Activated CD8-positive, alpha-beta T cell treated with anti-CD3 and anti-CD28 coated beads, Interleukin-2, amount 10 ng/mL, durations not matched to agents 7 days and 5 days (primary cell): ENCODE data around the gene UNG. TPM values are rescaled to one million over a fixed set of nuclear protein-coding genes. Genes with fewer than 3 reads are reported as not detected.
A peak's percentile ranks its signal among the peaks of the same experiment; 100 is the strongest.

Experiments
- ATAC-seq: fragments of 150-1000 bp; cut with Tn5 transposase; one replicate; pipeline ENCODE4 v1.10.0; 2021; ENCODE audit warnings: moderate library complexity
- CTCF ChIA-PET: fragments of 350-600 bp; sonication (Branson Sonifier 250); formaldehyde crosslinking; loops from one replicate; lab custom pipeline; 2021; ENCODE audit warnings: antibody characterized with exemption; lab: Charles Lee
- POLR2A ChIA-PET: fragments of 350-600 bp; sonication (Branson Sonifier 250); formaldehyde crosslinking; loops from one replicate; lab custom pipeline; 2021; ENCODE audit warnings: antibody characterized with exemption; lab: Charles Lee
- DNase-seq: peaks from one replicate; pipeline ENCODE4 v3.0.0-alpha.2; 2020
- H3K27ac Mint-ChIP-seq: one replicate; pipeline ENCODE4 v1.8.0; 2021; ENCODE audit warnings: mild to moderate bottlenecking, mixed read lengths
- H3K27me3 Mint-ChIP-seq: one replicate; pipeline ENCODE4 v1.8.0; 2021; ENCODE audit warnings: low read depth, mixed read lengths
- H3K36me3 Mint-ChIP-seq: one replicate; pipeline ENCODE4 v1.8.0; 2021; ENCODE audit warnings: low read depth, mixed read lengths
- H3K4me1 Mint-ChIP-seq: one replicate; pipeline ENCODE4 v1.8.0; 2021; ENCODE audit warnings: low read depth, mixed read lengths
- H3K4me3 Mint-ChIP-seq: one replicate; pipeline ENCODE4 v1.8.0; 2021; ENCODE audit warnings: mild to moderate bottlenecking, mixed read lengths
- H3K9me3 Mint-ChIP-seq: one replicate; pipeline ENCODE4 v1.8.0; 2022; ENCODE audit warnings: mixed read lengths; ENCODE audit not compliant: insufficient read depth
- total RNA-seq, 2 experiments: library from RNA; stranded (reverse); gene quantifications; one replicate each; pipeline ENCODE4 v1.2.3, GENCODE V29; 2021

UNG gene
- total RNA-seq, 2 experiments from 2014 or later: 61.5 to 66.8 TPM

DNA sequence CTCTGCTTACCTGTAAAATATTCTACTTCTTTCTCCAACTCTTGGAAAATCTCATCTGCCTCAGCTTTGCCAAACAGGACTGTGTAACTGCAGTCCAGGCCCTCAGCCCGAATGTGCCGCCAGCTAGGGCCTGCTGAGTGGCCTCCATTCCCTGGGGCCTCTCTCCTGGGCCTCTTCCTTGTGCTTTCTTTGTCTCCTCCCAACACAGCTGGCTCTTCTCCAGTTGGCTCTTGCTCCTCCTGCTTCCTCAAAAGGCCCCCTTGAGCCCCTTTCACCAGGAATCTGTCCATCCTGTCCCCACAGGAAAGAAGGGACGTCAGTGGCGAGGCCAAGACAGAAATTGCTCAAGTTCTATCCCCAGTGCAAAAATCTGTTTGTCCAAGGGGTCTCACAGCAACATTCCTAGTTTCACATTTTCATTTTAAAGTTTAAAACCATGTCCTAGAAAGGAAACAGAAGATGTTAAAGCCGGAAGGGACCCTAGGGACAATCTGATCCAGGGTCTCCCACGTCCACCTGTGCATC, 4.8 kb upstream of the UNG start:
- DNase-seq (no peak), ATAC-seq (no peak)
- ChIA-PET CTCF (interaction anchor here (0.6 to 4.2 kb wide), 22 partner anchors 11 to 427 kb away, joined by 3 to 24 read pairs (median 3); partner anchors contain the start of gene USP30), POLR2A (interaction anchor here (0.9 to 1.5 kb wide), 2 partner anchors 38 to 457 kb away, joined by 3 to 4 read pairs; no protein-coding TSS in a partner anchor)
- Mint-ChIP-seq H3K4me1 (peaks cover 32% of the 10 kb centered on the region), H3K27ac (peak overlapping the region; percentile 79), H3K4me3 (peak overlapping the region; percentile 69), H3K27me3 (no peaks in the 10 kb centered on the region), H3K9me3 (no peaks in the 10 kb centered on the region), H3K36me3 (peaks cover 19% of the 10 kb centered on the region)

DNA sequence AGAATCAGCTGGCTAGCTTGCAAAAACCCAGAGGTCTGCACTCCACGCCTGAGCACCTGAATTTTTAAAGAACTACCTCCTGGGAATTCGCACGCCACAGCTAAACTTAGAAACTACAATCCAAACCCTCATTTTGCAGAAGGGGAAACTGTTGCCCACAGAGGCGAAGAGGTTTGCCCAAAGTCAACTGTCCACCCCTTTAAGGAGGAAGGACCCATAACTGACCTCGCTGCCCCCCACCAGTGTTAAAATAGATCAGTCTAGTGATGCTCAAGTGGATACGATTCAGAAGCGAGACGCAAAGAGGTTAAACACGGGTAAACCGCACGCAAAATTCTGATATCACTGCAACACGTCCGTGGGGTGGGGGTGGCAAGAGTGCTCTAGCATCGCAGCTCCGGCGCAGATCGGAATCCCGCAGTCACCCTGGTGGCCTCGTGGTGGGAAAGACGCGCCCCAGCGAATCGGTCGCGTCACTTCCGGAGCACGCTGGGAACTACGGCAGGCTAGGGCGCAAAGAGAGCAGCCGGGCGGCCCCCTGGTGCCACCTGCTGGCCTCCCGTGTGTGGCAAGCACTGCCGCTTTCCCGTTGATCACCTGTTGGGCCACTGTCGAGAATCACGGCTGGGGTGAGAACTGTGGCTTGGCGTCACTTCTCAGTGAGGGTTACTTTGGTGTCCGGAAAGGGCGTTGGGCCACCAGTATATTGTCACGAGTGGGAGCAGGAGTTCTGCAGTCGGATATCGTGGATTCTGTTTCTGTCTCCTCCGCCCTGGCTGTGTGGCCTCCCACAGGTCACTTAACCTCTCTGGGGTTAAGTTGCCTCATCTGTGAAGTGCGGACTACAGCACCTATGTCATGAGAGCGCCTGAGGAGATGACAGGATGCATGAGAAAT, 4.1 kb upstream of the UNG start, which contains the start of gene ALKBH2:
Gene ALKBH2 (minus strand): TSS at position 451 of the 897 bp plus-strand sequence. CDS start 686 bp downstream, outside the sequence.
- Mint-ChIP-seq H3K27me3 (no peaks in the 10 kb centered on the region), H3K9me3 (no peaks in the 10 kb centered on the region), H3K4me3 (peak within 1 kb of the TSS; percentile 69), H3K4me1 (peaks cover 32% of the 10 kb centered on the region), H3K36me3 (peaks cover 20% of the 10 kb centered on the region), H3K27ac (peak within 1 kb of the TSS; percentile 79)
- ATAC-seq: peak; percentile 71
- ChIA-PET CTCF (interaction anchor here (0.6 to 4.2 kb wide), 25 partner anchors 12 to 527 kb away, joined by 3 to 24 read pairs (median 3); partner anchors contain the start of gene USP30), POLR2A (interaction anchor here (0.7 to 0.9 kb wide), 2 partner anchors 41 to 458 kb away, joined by 3 to 4 read pairs; no protein-coding TSS in a partner anchor)
- DNase-seq: peak; percentile 95

DNA sequence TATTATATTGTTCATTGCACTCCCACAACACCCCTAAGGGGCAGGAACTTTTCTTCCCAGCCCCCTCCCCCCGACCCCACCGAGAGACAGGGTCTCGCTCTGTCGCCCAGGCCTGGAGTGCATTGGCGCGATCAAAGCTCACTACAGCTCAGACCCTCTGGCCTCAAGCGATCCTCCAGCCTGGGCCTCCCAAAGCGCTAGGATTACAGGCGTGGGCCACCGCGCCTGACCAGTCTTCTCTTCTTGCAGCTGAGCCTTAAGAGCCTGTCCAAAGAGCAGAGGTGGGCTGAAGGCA, 310 bp upstream of the UNG start:
- ChIA-PET CTCF (no interaction called here), POLR2A (no interaction called here)
- DNase-seq (no peak), ATAC-seq (no peak)
- no peaks in the 10 kb centered on the region for H3K9me3 Mint-ChIP-seq
- peaks cover 32% of the 10 kb centered on the region for H3K36me3 Mint-ChIP-seq
- H3K27me3 Mint-ChIP-seq: no peaks in the 10 kb centered on the region
- peaks cover 43% of the 10 kb centered on the region for H3K4me1 Mint-ChIP-seq
- H3K4me3 Mint-ChIP-seq: peak overlapping the region; percentile 74
- H3K27ac Mint-ChIP-seq: peak overlapping the region; percentile 87

DNA sequence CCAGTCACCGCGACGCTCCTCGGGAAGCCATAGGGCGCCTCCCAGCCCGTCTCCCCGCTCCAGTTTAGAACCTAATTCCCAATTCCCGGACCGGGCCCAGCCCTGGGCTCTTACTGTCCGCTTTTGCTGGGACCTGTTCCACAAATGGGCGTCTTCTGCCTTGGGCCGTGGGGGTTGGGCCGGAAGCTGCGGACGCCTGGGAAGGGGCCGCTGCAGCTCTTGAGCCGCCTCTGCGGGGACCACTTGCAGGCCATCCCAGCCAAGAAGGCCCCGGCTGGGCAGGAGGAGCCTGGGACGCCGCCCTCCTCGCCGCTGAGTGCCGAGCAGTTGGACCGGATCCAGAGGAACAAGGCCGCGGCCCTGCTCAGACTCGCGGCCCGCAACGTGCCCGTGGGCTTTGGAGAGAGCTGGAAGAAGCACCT, 797 bp downstream of the UNG start:
- ATAC-seq: peak; percentile 37
- Mint-ChIP-seq H3K36me3 (peaks cover 35% of the 10 kb centered on the region), H3K27ac (no peak overlapping the region), H3K4me3 (peak overlapping the region; percentile 74), H3K4me1 (peaks cover 34% of the 10 kb centered on the region), H3K9me3 (no peaks in the 10 kb centered on the region), H3K27me3 (no peaks in the 10 kb centered on the region)
- ChIA-PET POLR2A (interaction anchor here (1.1 to 1.5 kb wide), 2 partner anchors 44 to 46 kb away, joined by 3 to 5 read pairs; partner anchors contain the start of gene USP30), CTCF (interaction anchor here (1.0 to 3.5 kb wide), 2 partner anchors 13 to 296 kb away, joined by 3 to 26 read pairs; no protein-coding TSS in a partner anchor)
- no peak for DNase-seq

DNA sequence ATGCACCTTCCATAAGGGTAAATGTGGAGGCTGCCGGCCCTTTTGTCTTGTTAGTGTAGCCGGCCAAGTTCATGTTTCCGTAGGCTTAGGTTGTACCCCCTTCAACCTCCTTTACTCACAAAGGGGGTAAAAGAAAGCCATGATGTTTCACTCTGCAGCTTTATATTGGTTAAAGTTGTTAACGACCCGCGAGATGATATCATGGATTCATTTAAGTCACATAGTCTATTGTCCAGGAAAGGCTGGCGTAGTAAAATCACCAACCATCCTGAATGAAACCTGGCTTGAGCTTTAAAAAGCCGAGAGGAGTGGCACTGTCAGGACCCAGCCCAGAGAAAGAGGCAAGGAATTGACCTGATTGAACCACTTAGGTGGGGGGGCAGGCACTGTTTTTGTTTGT, 1.3 kb downstream of the UNG start:
- Mint-ChIP-seq H3K4me1 (peaks cover 29% of the 10 kb centered on the region), H3K27ac (no peak overlapping the region), H3K36me3 (peaks cover 39% of the 10 kb centered on the region), H3K9me3 (no peaks in the 10 kb centered on the region), H3K27me3 (no peaks in the 10 kb centered on the region), H3K4me3 (peak overlapping the region; percentile 74)
- DNase-seq (no peak), ATAC-seq (no peak)
- CTCF ChIA-PET: interaction anchor here (0.7 to 3.5 kb wide), 4 partner anchors 13 to 434 kb away, joined by 3 to 26 read pairs (median 3); no protein-coding TSS in a partner anchor
- POLR2A ChIA-PET: interaction anchor here (1.1 to 1.5 kb wide), 2 partner anchors 44 to 46 kb away, joined by 3 to 5 read pairs; partner anchors contain the start of gene USP30

DNA sequence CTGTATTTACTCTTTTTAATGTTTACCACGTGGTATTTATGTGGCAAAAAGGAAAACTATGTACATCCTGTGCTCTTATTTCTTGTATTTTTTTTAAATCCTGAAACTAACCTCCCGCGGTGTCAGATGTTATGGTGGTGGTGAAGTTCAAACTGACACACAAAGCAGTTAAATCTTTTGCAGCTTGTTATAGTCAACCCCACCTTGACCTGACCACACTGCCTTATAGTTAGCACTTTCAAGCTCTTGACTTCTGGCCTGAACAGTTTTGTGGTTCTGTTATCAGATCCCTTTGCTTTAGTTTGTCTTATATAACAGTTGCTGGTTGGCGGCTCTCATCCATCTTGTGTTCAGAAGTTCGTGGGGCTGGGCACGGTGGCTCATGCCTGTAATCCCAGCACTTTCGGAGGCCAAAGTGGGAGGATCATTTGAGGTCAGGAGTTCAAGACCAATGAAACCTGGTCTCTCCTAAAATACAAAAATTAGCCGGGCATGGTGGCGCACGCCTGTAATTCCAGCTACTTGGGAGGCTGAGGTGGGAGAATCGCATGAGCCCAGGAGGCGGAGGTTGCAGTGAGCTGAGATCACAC, 2.1 kb downstream of the UNG start:
- Mint-ChIP-seq H3K36me3 (peaks cover 47% of the 10 kb centered on the region), H3K9me3 (no peaks in the 10 kb centered on the region), H3K27ac (peak overlapping the region; percentile 39), H3K27me3 (no peaks in the 10 kb centered on the region), H3K4me3 (peak overlapping the region; percentile 74), H3K4me1 (peaks cover 24% of the 10 kb centered on the region)
- ChIA-PET POLR2A (interaction anchor here (1.3 to 1.5 kb wide), 2 partner anchors 45 to 378 kb away, joined by 4 to 5 read pairs; partner anchors contain the start of genes KCTD10 and UBE3B), CTCF (interaction anchor here (0.7 to 3.5 kb wide), 5 partner anchors 12 to 481 kb away, joined by 3 to 26 read pairs (median 3); no protein-coding TSS in a partner anchor)
- DNase-seq: peak; percentile 31
- ATAC-seq: no peak

DNA sequence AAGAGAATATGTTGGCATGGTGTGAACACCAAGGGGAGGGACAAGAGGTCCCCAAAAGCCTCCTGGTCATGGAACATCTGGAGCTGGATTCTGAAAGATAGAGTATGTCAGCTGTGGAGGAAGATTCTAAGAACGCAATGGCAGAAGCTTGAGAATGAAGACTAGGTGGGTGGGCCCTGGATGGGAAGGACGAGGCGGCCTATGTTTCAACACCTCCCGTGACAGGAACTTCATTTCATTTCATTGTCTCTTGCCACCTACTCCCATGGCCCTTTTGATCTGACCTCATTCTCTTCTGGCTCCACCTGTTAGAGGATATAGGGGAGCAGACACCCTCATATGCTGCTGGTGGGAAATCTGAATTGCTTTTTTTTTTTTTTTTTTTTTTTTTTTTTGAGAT, 3.3 kb downstream of the UNG start:
- peaks cover 24% of the 10 kb centered on the region for H3K4me1 Mint-ChIP-seq
- no peak overlapping the region for H3K4me3 Mint-ChIP-seq
- ChIA-PET POLR2A (interaction anchor here (0.9 kb wide), 1 partner anchor 11 kb away, joined by 4 read pairs; no protein-coding TSS in a partner anchor), CTCF (interaction anchor here (1.0 to 3.5 kb wide), 4 partner anchors 8 to 483 kb away, joined by 3 to 26 read pairs (median 4); no protein-coding TSS in a partner anchor)
- no peak overlapping the region for H3K27ac Mint-ChIP-seq
- DNase-seq (no peak), ATAC-seq (no peak)
- H3K36me3 Mint-ChIP-seq: peaks cover 54% of the 10 kb centered on the region
- no peaks in the 10 kb centered on the region for H3K9me3 Mint-ChIP-seq
- H3K27me3 Mint-ChIP-seq: no peaks in the 10 kb centered on the region

DNA sequence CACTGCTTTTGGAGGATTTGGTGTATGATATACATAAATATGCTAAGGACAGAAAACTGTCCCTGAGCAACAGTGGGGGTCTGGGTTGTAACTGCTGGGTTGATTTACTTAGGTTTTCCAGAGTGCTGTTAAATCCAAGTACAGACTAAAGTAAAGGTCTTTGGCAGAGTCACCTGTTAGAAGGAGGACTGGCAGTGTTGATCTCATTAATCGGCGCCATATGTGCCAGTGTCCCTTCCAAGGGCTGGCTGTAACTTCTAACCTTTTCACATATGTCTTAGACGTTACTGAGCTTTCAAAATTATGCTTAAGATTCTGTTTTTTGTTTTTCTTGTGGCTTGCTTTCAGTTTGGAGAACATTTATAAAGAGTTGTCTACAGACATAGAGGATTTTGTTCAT, 5.1 kb downstream of the UNG start:
- Mint-ChIP-seq H3K36me3 (peaks cover 60% of the 10 kb centered on the region), H3K27ac (no peak overlapping the region), H3K9me3 (no peaks in the 10 kb centered on the region), H3K4me1 (peaks cover 24% of the 10 kb centered on the region), H3K4me3 (no peak overlapping the region), H3K27me3 (no peaks in the 10 kb centered on the region)
- ChIA-PET POLR2A (no interaction called here), CTCF (interaction anchor here (1.0 to 2.0 kb wide), 3 partner anchors 9 to 291 kb away, joined by 3 to 10 read pairs (median 4); no protein-coding TSS in a partner anchor)
- no peak for ATAC-seq
- no peak for DNase-seq

DNA sequence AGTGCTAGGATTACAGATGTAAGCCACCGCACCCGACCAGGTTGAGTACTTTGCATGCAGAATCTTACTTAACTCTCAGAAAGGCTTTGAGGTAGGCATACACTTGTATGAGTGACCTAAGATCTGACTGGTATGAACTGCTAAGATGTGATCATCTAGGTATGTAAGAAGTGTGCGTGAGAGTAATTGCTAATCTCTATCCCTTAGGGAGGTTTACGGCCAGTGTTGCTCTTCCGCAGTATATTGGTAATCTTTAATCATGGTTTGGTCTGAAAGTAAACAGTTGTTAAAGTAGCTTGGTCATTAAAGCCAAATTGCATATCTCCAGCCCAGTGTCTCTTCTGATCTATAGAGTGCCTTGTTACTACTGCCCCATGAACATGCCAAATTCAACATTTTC, 7.8 kb downstream of the UNG start:
- ChIA-PET POLR2A (interaction anchor here (0.7 kb wide), 1 partner anchor 10 kb away, joined by 4 read pairs; no protein-coding TSS in a partner anchor), CTCF (no interaction called here)
- ATAC-seq (no peak), DNase-seq (no peak)
- Mint-ChIP-seq H3K36me3 (peaks cover 58% of the 10 kb centered on the region), H3K9me3 (no peaks in the 10 kb centered on the region), H3K27ac (no peak overlapping the region), H3K4me1 (peaks cover 8% of the 10 kb centered on the region), H3K4me3 (no peak overlapping the region), H3K27me3 (no peaks in the 10 kb centered on the region)

DNA sequence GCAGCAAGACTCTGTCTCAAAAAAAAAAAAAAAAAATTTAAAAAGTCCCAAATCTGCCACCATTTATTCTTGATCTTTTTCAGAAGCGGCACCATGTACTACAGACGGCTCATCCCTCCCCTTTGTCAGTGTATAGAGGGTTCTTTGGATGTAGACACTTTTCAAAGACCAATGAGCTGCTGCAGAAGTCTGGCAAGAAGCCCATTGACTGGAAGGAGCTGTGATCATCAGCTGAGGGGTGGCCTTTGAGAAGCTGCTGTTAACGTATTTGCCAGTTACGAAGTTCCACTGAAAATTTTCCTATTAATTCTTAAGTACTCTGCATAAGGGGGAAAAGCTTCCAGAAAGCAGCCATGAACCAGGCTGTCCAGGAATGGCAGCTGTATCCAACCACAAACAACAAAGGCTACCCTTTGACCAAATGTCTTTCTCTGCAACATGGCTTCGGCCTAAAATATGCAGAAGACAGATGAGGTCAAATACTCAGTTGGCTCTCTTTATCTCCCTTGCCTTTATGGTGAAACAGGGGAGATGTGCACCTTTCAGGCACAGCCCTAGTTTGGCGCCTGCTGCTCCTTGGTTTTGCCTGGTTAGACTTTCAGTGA, 12.5 kb downstream of the UNG start:
- POLR2A ChIA-PET: no interaction called here
- Mint-ChIP-seq H3K36me3 (peaks cover 34% of the 10 kb centered on the region), H3K4me1 (peaks cover 15% of the 10 kb centered on the region), H3K27me3 (no peaks in the 10 kb centered on the region), H3K4me3 (no peak overlapping the region), H3K27ac (peak overlapping the region; percentile 57), H3K9me3 (no peaks in the 10 kb centered on the region)
- DNase-seq (no peak), ATAC-seq (no peak)
- CTCF ChIA-PET: interaction anchor here (0.7 to 2.0 kb wide), 3 partner anchors 10 to 283 kb away, joined by 3 to 8 read pairs (median 5); no protein-coding TSS in a partner anchor
